Measurements from ENCODE around the gene MADCAM1.
"Not testable (repeated sequence)": the region's sequence is repeated elsewhere in the genome, so short reads cannot be mapped to it uniquely, and the experiment has no call there.

The MADCAM1 gene

DNA sequence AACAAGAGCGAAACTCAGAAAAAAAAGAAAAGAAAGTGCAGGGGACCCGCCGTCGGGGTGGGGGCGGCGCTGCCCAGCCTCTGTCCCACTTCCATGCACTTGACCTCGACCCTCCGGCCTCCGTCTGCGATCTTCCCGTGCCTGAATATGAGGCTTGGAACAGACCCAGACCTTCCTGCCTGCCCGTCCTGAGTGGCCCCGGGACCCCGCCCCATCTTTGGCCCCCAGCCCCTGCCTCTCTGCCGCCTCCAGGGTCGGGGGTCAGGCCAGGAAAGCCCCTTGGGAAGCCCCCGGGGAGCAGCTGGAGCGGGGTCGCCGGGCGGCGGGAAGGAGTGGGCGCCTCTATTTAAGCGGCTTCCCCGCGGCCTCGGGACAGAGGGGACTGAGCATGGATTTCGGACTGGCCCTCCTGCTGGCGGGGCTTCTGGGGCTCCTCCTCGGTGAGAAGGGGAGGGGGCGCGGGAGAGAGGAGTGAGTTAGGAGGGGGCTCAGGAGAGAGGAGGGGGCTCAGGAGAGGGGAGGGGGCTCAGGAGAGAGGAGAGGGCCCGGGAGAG is at the start of gene MADCAM1:
Gene MADCAM1, plus strand, starts transcription at position 375 of the 554 bp plus-strand sequence. Its CDS starts 14 bp downstream, at position 389.
- DNase-seq, result no peak

DNA sequence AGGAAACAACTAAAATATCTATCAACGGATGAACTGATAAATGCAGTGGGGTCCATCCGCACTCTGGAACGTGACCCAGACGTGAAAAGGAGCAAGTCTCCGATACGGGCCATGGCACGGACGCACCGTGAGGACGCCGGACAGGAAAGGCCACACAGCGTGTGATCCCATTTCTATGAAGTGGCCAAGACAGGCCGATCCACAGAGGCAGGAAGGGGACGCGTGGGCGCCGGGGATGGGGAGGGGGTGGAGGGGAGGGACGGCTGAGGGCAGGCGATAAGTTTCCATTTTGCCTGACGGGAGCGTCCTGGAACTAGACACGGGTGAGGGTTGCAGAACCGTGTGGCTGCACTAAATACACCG is 49.2 kb upstream of the MADCAM1 start:
- DNase-seq, result no peak

DNA sequence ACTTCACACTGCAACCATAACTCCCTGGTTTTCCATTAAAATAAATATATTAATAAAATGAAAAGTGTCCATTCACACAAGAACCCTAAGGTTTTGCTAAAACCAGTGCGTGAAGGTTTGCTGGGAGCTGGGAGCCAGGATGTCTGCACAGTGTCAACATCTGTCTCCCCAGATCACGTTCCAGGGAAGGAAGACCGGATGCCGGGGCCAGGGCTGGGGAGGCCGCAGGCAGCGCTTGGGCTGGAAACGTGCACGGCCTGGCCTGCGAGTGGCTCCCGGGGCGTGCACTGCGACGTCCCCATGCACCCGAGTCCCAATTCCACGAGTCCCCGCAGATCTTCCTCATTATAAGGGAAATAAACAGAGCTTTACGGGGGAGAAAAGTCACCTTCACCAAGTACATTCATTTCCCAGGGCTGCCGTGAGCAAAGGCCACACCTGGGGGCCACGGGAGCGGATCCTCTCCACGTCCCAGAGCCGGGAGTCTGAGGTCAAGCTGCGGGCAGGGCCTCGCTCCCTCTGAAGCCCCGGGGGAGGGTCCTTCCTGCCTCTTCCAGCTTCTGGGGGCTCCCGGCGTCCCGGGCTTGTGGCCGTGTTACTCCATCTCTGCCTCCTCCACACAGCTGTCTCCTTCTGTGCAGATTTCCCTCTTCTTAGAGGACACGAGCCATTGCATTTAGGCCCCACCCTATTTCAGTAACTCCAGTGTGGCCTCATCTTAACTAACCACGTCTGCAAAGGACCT is 48.3 kb upstream of the MADCAM1 start:
- no peak for DNase-seq

DNA sequence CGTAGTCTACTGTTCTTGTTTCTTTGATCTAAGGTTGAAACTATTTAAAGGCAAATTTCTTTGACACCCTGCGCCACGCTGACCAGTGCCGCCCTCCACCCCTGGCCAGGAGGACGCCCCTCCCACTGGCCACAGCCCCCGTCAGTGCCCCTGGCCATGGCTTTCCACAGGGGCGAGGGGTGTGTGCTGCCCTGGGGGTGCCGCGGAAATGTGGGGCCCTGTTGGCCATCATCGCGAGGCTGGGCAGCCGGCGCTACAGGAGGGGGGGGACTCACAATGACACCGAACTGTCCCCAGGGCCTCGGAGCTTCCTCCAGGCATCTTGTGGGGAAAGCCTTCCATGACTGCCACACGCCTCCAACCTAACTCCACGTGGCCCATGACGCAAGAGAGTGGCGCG is 46.4 kb upstream of the MADCAM1 start:
- DNase-seq, result no peak

DNA sequence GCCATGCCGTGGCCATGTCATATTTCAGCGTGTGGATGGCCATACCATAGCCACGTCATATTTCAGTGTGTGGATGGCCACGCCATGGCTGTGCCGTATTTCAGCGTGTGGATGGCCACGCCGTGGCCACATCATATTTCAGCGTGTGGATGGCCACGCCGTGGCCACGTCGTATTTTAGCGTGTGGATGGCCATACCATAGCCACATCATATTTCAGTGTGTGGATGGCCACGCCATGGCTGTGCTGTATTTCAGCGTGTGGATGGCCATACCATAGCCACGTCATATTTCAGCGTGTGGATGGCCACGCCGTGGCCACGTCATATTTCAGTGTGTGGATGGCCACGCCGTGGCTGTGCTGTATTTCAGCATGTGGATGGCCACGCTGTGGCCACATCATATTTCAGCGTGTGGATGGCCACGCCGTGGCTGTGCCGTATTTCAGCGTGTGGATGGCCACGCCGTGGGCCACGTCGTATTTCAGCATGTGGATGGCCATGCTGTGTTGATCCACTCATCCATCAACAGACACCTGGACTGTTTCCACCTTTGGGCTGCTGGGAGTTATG is 45.3 kb upstream of the MADCAM1 start:
- not testable (repeated sequence) for DNase-seq

DNA sequence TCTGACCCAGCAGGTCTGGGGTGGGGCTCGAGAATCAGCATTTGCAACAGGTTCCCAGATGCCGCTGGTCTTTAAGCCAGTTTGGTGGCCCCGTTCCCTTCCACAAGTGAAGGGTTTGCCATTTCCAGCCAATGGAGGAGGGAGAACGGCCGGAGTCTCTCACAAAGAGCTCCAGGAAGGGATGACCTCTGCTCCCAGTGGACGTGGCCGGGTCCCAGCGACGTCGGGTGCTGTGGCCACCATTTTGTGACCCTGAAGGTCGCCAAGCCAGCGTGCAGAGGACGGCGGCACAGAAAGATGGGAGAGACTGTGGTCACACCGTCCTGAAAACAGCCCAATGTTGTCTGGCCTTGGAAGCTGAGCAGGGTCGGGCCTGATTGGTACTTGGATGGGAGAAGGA is 43.5 kb upstream of the MADCAM1 start:
- no peak for DNase-seq

DNA sequence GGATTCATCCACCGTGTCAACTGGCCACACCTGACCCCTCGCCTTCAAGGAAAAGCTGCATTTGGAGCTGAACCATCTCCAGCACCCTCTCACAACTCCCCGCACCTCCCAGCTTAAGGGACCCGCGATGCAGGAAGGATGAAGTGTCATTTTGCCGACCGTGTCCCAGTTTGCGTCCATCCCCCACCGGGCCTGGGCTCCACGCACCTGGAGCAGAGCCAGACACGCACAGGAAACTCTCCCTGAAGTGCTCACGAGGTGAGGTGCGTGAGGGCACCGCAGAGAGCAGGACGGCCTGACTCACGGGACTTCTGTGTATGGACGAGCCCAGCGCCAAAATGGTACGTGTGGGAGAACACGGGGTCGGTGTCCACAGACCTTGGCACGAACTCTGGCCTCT is 42.7 kb upstream of the MADCAM1 start:
- no peak for DNase-seq

DNA sequence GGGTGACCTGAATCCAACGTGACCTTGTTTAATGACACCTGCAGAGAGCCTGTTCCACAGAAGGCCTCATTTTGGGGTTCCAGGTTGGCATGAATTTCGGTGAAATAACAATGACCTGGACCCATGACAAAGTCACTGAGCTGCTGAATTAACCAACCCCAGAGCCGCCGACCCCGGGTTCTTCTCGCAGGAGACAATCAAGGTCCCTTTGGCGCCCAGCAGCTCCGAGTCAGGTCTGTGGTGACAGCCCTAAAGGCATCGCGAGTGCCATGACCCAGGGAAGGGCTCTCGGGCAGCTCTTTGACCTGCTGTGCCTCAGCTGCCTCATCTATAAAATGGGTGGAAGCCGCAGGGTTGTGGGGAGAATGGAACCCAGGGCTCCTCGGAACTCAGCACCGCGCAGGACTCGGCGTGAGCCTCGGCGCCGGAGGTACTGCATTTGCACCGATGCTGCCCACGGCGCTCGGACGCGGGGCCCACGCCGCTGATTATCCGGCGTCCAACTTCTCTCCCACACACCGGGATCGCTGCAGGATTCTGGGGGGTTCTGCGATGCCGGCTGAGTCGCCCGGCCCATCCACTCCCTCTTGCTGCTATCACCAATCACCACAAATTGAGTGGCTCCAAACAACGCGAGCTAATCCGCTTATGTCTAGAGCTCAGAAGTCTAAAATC is 41.1 kb upstream of the MADCAM1 start:
- DNase-seq, result no peak

DNA sequence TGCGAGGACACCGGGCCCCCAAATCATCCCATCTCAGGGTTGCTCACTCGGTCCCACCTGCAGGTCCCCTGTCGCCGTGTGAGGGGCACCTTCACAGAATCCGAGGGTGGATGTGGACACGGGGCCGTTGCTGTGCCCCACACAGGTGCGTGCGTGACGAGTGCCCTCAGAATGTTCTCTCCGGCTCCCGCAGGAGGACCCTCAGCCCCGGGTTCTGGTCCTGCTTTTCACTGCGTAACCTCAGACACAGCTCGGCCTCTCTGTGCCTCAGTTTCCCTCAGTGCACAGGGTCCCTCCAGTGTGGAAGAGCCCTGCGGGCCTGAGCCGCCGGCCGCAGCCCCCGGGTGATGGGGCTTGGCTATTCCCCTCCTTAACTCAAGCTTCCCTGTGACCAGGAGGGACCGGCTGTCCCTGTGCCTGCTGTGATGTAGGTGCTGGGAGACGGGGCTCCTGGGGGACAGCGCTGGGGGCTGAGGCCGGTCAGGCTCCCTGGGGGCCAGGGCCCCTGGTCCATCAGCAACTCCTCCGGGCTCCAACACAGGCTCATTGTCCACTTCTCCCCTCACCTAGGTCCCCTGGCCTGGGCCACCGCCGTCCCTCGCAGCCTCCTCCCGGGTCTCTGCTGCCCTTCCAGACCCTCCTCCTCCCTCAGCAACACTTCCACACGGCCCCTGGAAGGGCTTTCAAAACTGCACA is 40.3 kb upstream of the MADCAM1 start:
- DNase-seq, result no peak

DNA sequence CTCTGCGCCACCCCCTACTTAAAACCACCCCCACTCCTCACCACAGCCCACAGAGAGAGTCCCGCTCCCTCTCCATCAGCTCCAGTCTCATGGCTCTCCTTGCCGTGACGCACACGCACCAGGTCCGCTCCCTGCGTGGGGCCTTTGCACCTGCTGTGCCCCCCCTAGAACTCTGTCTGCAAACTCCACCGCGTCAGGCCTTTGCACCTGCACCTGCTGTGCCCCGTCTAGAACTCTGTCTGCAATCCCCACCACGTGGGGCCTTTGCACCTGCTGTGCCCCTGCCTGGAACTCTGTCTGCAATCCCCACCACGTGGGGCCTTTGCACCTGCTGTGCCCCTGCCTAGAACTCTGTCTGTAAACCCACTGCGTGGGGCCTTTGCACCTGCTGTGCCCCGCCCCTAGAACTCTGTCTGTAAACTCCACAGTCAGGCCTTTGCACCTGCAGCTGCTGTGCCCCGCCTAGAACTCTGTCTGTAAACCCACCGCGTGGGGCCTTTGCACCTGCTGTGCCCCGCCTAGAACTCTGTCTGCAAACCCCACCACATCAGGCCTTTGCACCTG is 39.7 kb upstream of the MADCAM1 start:
- no peak for DNase-seq

DNA sequence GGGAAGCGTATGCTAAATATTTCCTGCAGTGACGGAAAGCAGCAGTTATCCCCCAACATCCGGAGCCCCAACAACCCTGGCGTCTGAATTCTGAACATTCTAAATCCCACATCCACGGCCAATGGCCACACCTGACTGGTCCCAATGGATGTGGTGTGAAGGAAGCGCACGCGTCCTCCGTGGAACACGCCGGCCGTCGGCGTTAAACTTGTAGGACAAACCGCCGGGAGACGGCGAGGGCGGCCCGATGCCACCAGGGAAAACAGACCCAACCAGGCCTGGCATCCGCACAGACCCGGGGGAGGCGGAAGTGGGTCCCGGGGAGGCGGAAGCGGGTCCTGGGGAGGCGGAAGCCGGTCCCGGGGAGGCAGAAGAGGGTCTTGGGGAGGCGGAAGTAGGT is 38.6 kb upstream of the MADCAM1 start:
- no peak for DNase-seq

DNA sequence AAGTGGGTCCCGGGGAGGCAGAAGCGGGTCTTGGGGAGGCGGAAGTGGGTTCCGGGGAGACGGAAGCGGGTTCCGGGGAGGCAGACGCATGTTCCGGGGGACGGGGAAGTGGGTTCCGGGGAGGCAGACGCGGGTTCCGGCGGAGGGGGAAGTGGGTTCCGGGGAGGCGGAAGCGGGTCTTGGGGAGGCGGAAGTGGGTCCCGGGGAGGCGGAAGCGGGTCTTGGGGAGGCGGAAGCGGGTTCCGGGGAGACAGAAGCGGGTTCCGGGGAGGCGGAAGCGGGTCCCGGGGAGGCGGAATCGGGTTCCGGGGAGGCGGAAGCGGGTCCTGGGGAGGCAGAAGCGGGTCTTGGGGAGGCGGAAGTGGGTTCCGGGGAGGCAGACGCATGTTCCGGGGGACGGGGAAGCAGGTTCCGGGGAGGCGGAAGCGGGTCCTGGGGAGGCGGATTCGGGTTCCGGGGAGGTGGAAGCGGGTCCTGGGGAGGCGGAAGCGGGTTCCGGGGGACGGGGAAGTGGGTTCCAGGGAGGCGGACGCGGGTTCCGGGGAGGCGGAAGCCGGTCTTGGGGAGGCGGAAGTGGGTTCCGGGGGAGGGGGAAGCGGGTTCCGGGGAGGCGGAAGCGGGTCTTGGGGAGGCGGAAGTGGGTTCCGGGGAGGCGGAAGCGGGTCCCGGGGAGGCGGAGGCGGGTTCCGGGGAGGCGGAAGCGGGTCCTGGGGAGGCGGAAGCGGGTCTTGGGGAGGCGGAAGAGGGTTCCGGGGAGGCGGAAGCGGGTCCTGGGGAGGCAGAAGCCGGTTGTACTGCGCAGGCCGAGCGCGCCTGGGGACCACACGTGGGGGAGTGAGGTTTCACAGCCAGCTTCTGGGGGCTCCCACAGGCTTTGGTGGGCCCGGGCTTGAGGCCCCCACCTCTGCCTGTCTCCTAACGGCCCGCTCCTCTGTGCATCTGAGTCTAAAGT is 37.9 kb upstream of the MADCAM1 start:
- DNase-seq, result no peak

DNA sequence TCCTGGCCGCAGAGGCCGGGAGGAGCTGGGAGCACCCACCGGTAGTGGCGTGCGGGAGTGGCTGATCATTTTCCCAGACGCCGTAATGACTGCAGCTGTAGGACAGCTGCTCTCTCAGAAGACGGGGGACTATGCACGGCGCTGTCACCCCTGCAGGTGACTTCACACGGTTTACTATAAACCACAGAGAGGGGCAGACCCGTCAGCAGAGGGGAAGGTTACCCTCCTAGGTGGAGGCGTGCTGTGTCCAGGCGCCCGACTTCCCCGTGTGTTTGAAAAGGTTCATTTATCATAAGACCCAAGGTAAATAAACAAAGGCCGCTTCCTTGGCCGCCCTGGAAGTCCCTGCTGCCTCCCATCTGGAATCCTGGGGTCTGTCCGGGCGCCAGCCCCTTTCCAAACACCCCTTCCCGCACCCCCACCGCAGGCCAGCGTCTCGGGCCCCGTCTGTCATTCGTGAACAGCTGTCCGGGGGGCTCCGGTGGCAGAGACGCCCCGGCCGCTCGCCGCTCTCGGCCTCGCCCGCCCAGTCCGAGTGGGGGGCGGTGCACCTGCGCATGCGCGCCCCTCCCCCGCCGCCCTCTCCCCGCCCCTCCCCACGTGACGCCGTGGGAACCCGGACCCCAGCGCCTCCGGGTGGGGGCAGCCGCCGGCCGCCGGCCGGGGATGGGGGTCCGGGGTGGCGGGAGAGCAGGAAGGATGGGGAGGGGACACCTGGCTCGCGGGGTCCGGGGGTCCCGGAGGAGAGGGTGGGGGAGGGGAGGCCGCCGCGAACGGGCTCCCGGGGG is 36.4 kb upstream of the MADCAM1 start:
- peak; percentile 6 for DNase-seq

DNA sequence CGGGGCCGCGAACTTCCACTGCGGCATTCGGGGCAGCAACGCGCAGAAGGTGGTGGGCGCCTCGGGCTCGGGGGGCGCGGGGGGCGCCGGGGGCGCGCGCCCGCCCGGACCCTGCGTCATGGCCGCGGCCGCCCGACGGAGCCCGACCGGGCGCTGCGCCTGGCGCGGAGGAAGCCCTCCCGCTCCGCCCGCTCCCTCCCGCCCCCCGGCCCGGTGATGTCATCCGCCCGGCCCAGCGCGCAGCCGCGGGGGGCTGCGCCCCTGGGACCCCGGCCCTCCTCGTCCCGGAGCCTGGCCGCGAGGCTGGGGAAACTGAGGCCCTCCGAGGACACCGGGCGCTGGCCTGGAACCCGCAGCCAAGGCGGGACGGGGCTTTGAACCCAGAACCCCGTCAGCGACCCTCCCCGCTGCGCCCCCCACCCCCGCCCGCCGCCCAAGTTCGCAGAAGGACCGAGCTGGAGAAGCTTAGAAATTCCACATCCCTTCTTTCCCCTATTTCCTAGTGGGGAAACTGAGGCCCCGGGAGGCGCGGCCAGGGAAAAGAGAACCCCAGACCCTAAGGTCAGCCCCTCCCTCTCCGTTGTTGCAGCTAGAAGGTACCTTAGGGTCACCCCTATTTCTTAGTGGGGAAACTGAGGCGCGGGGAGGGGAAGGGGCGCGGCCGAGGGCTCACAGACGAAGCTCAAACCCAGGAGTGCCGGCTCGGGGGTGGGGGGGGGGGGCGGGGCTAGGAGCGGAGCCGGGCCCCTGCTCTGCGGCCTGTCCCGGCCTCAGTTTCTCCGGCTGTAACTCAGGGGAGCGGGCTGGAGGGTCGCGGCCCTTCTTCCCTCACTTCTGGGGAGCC is 35.2 kb upstream of the MADCAM1 start, which contains the start of gene SHC2:
Gene SHC2, minus strand, starts transcription at position 157 of the 844 bp plus-strand sequence. Its CDS starts 37 bp downstream, at position 120.
- DNase-seq, result no peak

DNA sequence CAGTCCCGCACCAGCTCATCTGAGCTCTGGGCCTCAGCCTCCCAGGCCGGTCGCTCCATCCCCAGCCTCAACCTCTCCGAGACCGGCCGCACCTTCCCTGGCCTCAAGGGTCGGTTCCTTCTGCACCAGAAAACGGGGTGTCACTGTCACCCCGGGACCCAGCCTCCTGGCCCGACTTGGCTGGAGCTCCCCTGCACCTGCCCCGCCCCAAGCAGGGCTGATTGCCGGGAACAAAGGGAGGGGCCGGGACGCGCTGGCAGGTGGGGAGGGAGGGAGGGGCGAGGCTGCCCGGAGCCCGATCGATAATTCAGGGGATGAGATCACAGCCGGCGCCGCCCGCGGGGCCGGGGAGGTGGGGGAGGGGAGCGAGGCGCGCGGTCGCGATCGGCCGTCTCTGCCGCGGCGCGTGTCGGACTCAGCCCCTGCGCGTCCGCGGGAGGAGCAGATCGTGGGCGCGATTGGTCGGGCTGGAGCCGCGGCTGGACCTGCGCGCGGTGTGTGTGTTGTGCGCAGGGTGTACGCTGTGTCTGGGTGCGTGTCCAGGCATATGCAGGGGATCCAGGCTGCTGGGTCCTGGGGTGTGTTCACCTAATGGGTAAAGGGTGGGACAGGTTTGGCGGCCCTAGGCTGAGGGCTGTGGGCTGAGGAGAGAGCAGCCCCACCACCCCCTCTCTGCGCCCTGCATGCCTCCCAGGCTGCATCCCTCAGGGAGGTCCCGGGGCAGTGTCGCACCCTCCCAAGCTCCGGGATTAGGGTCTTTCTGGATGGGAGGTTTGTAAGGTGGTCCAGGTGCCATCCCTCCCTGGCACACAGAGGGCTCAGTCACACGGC is 34.4 kb upstream of the MADCAM1 start:
- DNase-seq, result peak; percentile 13

DNA sequence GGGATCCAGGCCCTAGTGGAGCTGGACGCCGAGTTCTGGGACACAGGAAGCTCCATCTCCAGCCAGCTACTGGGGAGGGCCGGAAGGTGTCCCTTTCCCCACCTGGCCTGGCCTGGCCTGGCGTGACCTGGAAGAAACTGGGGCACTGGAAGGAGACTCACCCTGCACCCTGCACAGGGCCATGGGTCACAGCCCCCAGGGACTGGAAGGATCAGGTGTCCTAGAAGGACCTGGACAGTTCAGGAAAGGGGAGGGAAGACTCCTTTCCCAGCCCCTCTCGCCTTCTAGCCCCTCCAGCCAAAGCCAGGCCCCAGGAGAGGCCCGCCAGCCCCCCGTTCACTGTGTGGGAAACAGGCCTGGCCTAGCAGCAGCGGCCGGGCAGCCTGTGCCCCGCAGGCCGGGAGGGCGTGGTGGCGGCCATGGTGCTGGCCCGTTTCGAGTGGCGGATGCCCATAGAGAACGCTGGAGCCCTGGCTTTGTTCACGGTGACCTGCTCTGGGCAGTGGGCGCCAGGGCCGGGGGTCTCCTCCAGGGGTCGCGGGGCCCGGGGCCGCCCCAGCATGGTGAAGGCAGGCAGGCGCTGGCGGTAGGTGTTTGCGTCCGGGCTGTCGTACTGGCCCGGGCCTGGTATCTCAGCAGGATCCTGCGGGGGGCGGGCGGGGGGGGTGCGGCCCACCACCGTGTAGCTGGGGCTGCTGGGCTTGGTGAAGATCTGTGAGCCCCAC is 32.6 kb upstream of the MADCAM1 start:
- DNase-seq, result no peak

DNA sequence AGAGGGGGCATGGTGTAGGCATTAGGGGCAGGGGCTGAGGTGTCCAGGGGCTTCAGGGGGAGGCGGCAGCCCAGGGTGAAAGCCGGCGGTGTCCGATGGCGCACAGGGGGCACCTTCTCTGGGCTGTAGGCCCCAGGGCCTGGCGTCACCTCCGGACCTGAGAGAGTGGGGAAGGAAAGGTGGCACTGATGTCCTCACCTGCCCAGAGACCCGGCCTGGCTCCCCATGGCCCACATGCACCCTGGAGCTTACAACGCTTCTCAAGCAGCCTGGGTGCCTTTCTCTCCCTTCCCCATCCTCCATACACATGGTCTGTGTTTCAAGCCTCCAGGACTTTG is 32.1 kb upstream of the MADCAM1 start:
- no peak for DNase-seq

DNA sequence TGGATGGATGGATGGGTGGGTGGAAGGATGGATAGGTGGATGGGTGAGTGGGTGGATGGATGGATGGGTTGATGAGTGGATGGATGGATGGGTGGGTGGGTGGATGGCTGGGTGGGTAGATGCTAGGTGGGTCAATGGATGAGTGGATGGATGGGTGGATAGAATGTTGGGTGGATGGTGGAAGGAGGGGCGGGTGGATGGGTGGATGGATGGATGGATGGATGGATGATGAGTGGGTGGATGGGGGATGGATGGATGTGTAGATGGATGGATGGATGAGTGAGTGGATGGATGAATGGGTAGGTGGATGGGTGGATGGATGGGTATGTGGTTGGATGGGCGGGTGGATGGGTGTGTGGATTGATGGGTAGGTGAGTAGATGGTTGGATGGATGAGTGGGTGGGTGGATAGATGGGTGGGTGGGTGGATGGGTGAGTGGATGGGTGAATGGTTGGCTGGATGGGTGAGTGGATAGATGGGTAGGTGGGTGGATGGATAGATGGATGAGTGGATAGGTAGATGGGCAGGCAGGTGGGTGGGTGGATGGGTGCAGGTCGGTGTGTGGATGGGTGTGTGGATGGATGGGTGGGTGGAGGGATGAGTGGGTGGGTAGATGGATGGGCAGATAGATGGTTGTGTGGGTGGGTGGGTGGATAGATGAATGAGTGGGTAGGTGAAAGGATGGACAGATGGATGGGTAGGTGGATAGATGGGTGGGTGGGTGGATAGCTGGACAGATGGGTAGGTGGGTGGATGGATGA is 31.1 kb upstream of the MADCAM1 start:
- DNase-seq, result no peak
